ENCODE results near the gene ZNF438.

The ZNF438 gene

GRCh38 chr10:30861221-30861620 is 170.4 kb downstream of the ZNF438 start:
- in situ Hi-C loops (cut with MboI; ENCODE audit: low pct_unique_long_range_greater_than_20kb, low sequenced_read_pairs, unreplicated experiment): no loop called here
- TF ChIP-seq, protein P1, sequence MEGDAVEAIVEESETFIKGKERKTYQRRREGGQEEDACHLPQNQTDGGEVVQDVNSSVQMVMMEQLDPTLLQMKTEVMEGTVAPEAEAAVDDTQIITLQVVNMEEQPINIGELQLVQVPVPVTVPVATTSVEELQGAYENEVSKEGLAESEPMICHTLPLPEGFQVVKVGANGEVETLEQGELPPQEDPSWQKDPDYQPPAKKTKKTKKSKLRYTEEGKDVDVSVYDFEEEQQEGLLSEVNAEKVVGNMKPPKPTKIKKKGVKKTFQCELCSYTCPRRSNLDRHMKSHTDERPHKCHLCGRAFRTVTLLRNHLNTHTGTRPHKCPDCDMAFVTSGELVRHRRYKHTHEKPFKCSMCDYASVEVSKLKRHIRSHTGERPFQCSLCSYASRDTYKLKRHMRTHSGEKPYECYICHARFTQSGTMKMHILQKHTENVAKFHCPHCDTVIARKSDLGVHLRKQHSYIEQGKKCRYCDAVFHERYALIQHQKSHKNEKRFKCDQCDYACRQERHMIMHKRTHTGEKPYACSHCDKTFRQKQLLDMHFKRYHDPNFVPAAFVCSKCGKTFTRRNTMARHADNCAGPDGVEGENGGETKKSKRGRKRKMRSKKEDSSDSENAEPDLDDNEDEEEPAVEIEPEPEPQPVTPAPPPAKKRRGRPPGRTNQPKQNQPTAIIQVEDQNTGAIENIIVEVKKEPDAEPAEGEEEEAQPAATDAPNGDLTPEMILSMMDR (IDR thresholded peaks at IDR 0.05; ENCODE audit: extremely low read depth, insufficient read depth, missing control alignments): no peak
- DNase-seq (ENCODE audit: low spot score): no peak

DNA sequence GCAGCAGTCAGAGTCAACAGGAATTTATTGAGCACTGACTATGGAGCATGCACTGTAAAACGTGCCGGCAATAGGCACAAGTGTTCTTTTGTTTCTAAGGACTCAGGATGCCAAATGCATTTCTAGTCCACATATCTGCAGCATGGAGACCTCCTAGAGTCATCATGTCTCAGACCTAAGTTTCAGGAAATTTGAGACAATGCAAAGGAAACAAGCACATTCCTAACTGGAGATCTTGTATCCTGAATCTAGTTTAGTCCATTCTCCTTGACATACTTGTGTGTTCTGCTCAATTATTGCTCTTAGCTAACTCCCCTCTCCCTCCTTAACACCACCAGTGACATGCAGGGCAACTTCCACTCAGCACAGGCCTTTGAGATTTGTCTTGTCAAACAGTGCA is 173.2 kb downstream of the ZNF438 start:
- no peak for DNase-seq (ENCODE audit: low spot score)
- in situ Hi-C loops (cut with MboI; ENCODE audit: low pct_unique_long_range_greater_than_20kb, low sequenced_read_pairs, unreplicated experiment): no loop called here
- TF ChIP-seq, protein P1 (IDR thresholded peaks at IDR 0.05; ENCODE audit: extremely low read depth, insufficient read depth, missing control alignments): no peak

GRCh38 chr10:30857803-30858202 is 173.9 kb downstream of the ZNF438 start:
- in situ Hi-C loops (cut with MboI; ENCODE audit: low pct_unique_long_range_greater_than_20kb, low sequenced_read_pairs, unreplicated experiment): no loop called here
- TF ChIP-seq, protein P1 (IDR thresholded peaks at IDR 0.05; ENCODE audit: extremely low read depth, insufficient read depth, missing control alignments): no peak
- DNase-seq (ENCODE audit: low spot score): no peak

DNA sequence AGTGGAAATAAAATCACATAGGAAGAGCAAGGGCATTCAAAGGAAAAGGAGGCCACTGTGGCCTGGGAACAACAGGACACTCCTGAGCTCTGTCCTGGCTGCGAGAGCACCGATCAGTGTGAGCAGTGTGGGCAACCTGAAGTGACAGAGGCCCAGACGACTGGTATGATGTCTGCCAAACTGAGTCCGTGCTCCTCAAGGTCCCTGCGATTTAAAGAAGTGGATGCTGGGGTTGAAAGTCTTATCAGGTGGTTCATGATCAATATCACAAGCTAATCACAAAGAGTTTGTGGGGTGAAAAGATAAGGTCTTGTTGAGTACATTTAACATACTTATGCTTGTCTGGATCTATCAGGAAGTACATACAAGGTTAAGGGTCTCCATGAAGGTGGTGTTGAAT is 176.5 kb downstream of the ZNF438 start:
- TF ChIP-seq, protein P1 (IDR thresholded peaks at IDR 0.05; ENCODE audit: extremely low read depth, insufficient read depth, missing control alignments): no peak
- DNase-seq (ENCODE audit: low spot score): no peak
- in situ Hi-C loops (cut with MboI; ENCODE audit: low pct_unique_long_range_greater_than_20kb, low sequenced_read_pairs, unreplicated experiment): no loop called here

- DNase-seq (ENCODE audit: low spot score): no peak
- TF ChIP-seq, protein P1 (IDR thresholded peaks at IDR 0.05; ENCODE audit: extremely low read depth, insufficient read depth, missing control alignments): no peak
- in situ Hi-C loops (cut with MboI; ENCODE audit: low pct_unique_long_range_greater_than_20kb, low sequenced_read_pairs, unreplicated experiment): no loop called here
Observed at GRCh38 chr10:30854656-30855055, 177.0 kb downstream of the ZNF438 start.

GRCh38 chr10:30853066-30853465 is 178.6 kb downstream of the ZNF438 start:
- TF ChIP-seq, protein P1 (IDR thresholded peaks at IDR 0.05; ENCODE audit: extremely low read depth, insufficient read depth, missing control alignments): no peak
- in situ Hi-C loops (cut with MboI; ENCODE audit: low pct_unique_long_range_greater_than_20kb, low sequenced_read_pairs, unreplicated experiment): no loop called here
- no peak for DNase-seq (ENCODE audit: low spot score)

DNA sequence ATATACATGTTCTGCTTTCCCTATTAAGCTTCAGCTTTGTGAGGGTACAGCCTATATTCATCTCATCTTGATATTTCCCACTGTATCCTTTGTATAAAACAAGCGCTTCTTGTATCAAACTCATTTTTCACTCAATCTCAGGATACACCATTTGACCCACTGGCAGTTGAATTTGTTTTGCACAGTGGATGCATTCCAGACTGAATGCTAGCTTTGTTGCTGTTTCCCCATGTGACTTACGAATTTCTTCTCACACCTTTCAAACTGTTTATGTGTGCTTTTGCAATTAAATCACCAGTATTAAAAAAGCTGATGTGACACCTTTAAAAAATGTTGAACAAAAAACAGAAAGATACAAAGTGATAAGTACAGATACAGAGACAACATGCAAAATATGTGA is 180.9 kb downstream of the ZNF438 start:
- TF ChIP-seq, protein P1 (IDR thresholded peaks at IDR 0.05; ENCODE audit: extremely low read depth, insufficient read depth, missing control alignments): no peak
- DNase-seq (ENCODE audit: low spot score): no peak
- in situ Hi-C loops (cut with MboI; ENCODE audit: low pct_unique_long_range_greater_than_20kb, low sequenced_read_pairs, unreplicated experiment): no loop called here
